GM21447 (cell line): ENCODE data around the gene TCFL5.
A peak's percentile ranks its signal among the peaks of the same experiment; 100 is the strongest.

Experiments
- ATAC-seq: cut with Tn5 transposase; IDR thresholded peaks from one replicate; pipeline ENCODE4 v1.9.1; 2021; ENCODE audit not compliant: unreplicated experiment

Gene TCFL5

DNA sequence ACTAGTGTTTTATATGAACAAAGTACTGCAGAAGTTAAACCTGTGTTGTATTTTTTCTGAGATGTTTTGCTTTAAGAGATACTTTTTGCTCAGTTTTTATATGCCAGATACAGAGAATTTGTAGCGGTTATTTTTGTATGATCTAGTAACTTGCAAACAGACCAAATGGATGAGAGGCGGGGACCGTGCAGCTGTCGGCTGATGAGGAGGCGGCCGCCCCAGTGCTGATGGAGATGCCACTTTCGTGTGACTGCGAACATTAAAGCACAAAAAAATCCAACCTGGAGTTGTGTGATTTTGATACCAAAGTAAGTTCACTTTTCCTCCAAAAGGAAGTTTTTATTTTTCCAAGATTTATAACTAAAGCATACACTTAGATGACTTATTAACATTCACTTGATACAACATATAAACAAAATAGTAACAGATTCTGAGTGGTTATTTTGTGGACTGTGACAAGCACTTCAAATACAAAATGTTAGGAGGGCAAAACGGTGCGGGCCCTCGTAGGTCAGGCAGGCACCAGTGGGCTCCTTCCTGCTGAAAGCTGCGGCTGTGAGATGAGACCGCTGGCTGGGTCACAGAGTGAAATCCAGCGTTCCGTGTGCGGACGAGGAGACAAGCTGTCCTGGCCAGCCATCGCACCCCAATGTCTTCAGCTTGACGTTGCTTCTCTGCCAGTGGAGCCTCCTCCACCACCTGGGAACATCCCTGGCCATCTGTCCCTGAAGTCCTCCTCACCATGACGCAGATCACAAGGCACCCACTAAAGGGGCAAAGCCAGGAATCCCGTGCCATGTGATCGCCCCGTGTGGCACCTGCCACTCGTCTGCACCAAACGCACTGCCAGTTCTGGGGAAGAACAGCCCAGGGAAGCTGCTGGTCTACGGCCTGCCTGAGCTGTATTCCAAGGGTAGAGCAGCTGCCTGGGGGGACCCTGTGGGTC, 61.0 kb downstream of the TCFL5 start:
- ATAC-seq = no peak

DNA sequence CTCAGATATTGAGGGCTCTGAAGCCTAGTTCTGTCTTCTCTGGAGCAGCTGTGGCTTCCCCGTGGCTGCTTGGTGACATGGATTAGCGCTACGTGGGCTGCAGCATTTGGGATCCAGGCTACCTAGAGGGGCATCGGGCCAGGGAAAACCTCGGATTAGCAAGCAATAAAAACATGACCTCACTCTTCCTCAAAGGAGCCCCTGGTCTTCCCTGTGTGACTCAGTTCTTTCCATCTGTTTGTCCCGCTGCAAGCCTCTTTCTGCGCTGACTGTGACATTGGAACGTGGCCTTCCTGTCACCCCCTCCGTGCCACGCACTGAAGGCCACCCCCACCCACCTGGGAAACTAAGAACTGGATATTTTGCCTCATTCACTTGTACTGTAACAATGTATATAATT, 61.7 kb downstream of the TCFL5 start:
- no peak for ATAC-seq

DNA sequence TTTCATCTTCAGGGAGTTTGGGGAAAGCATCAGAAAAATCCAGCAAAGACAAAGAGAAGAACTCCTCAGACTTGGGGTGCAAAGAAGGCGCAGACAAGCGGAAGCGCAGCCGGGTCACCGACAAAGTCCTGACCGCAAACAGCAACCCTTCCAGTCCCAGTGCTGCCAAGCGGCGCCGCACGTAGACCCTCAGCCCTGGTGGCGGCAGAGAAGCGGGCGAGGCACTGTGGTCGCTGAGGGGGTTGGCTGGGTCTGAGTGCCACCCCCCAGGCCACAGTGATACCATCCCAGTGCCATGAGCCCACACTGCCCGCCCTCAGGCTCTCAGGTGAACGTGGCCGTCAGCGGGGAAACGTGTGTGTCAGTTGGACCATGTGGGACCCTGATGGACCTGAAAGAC, 62.2 kb downstream of the TCFL5 start:
- ATAC-seq = no peak

- no peak for ATAC-seq
Observed at GRCh38 chr20:62799036-62799435, 62.6 kb downstream of the TCFL5 start.

DNA sequence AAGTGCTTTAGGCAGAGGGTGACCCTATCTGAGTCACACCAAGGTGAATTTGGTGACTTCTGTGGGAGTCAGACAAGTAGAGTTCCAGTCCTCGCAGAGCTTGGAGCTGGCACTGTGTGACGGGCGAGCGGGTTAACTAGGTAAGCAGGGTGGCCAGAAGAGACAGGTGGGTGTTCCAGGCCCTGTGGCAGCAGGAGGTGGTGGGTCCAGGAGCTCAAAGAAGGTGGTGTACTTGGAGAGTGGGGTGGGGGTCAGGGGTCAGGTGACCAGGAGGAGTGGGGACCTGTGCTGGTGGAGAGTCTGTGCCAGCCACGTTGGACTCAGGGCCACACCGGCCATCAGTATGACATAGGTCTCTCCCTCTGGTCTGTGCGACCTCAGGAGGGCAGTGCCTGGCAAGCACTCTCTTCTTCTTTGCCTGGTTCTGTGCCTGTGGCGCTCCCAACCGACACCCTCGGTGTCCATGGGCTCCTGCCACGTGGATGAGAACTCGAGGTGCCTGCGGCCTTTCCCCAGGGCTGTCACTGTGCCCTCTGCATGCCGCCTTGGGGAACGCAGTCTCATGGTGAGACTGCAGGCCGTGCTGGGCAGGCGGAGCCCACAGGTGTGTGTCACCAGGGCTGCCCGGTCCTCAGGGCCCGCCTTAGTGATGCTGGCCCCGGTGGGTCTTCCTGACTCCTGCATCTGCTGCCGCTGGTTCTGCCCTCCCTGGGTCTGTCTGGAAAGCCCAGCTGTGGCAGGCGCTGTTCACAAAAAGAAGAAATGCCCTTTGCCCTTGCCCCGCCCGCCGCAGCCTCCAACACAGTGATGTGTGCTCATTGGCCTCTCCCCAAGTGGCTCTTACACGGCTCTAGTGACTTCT, 63.7 kb downstream of the TCFL5 start:
- ATAC-seq = no peak

DNA sequence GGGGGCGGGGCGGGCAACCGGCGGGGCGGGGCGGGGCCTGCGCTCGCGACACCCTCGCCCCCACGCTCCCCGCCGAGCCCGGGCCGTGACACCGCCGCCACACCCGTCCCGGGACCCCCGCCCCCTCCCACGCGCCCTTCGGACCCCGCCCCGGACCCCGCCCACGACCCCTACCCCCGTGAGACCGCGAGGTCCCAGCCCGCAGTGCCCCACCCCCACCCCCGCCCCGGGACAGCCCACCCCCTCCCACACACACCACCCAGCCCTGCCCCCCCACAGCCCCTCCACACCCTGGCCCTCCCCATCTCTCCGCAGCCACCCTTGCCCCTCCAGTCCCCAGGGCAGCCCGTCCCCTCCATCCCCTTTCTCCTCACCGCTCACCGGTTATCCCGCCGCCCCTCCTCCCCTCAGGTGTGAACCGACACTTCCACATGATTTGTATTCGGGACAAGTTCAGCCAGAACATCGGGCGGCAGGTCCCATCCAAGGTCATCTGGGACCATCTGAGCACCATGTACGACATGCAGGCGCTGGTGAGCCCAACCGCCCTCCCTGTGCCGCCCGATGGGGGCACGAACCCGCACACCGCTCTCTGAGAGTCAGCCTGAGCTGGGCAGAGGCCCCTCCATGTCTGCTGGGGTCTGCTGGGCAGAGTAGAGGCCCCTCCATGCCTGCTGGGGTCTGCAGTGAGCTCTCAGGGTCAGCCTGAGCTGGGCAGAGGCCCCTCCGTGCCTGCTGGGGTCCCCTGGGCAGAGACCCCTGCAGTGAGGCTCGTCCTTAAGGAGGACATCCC, 64.7 kb downstream of the TCFL5 start:
- no peak for ATAC-seq

DNA sequence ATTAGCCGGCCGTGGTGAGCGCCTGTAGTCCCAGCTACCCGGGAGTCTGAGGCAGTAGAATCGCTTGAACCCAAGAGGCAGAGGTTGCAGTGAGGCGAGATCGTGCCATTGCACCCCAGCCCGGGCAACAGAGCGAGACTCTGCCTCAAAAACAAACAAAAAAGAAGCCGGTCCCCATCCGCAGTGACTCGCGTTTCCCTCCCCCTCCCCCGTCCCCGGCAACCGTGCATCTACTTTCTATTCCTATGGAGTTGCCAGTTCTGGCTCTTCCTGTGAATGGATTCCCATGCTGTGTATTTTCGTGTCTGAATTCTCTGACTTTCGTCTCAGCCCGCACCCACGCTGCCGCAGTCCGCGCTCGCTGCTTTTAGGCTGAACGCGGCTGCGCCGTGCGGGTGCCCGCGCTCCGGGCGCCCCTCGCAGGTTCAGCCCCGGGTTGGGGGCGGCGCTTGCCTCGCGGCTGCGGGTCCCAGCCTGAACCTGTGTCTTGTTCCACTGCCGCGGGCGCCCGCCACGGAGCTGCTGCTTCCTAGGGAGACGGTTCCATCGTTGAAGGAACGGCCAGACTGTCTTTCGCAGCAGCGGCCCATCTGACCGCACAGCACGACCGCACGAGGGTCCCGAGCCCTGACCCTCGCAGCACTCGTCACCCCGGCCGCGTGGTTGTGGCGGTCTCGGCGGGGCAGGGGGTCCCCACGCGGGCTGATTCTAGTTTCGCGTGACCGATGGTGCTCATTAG, 66.4 kb downstream of the TCFL5 start:
- no peak for ATAC-seq

- ATAC-seq = peak; percentile 54
Observed at GRCh38 chr20:62794007-62794724, 67.5 kb downstream of the TCFL5 start.

GRCh38 chr20:62793757-62794006, 67.9 kb downstream of the TCFL5 start:
- ATAC-seq = no peak

DNA sequence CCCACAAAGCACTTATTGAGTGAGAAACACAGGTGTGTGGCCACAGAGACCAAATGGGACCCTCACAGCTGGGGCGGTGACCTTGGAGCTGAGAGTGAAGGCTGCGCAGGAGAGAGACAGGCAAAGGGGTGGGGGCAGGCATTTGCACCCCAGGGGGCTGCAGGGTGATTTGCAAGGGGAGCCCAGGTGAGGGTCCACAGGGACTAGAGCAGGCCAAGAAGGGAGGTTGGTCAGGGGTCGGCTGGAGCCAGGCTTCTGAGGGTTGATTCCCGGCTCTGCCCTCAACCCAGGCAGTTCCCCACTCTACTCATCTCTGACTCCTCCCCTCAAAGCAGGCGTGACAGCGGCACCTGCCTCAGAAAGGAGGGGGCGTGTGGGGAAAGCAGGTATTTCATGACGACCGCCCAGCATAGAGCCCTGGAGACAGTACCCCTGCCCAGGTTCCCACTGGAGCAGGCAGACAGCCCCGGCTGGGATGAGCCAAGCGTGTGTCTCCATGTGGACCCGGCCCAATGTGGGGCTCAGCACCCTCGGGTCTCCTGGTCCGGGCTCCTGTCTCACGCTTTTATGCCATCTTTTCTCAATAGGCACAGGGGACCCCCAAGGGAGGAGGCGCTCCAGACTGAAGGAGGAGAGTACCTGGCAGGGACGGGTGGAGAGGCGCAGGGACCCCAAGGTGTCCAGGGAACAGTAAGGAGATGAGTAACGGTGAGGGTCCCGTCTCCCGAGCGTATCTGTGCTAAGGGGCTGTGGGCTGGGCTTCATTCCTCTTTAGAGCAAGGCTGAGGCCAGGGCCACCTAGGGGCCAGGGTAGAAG, 68.5 kb downstream of the TCFL5 start:
- no peak for ATAC-seq

GRCh38 chr20:62792182-62792939, 69.3 kb downstream of the TCFL5 start:
- ATAC-seq = no peak

GRCh38 chr20:62791301-62792181, 70.1 kb downstream of the TCFL5 start:
- ATAC-seq = no peak
